ENCODE results near the gene OGFOD2. TPM values are rescaled to one million over a fixed set of nuclear protein-coding genes. Genes with fewer than 3 reads are reported as not detected.

Gene OGFOD2
- total and polyA plus RNA-seq, 9 of the 15 experiments (the other 6 are each of a cell fraction or from before 2014, with no cell fraction given) = 1.4 to 111 (median 18.5) TPM

DNA sequence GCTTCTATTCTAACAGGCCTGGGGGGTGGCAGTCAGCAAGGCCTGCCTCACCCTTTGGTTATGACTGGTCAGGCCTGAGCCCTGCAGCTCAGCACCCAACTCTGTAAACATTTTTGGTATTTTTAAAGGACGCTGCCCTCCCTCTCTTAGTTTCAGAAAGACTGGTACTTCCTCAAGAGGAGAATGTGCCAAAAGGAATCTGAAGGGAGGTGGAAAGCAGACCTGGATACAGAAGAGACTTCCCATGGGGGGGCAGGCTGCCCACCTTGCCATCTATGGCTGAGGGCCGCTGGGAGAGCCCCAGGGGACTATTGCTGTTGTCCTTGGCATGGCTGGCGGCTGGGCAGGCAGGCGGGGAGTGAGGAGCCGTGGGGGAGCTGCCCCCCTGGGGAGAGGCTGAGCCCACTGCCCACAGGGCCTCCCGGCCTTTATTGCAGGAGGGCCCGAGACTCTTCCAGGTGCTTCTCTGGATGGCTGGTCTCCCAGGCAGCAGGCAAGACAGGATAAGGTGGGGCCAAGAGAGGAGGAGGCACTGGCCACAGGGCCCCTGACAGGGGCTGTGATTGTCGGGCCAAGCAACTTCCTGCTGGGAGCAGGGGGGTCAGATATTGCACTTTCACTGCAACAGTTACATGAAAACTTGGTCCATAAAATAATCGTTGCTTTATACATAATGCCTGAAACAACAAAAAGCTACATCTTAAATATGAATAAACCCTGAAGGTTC lies 8.9 kb downstream of the OGFOD2 start (continued):
- TF ChIP-seq SMAD4 (CRISPR knock-in tag; conservative IDR thresholded peaks at IDR 0.05) = 0 out of 2 replicates have a peak, but pooled peaks have one; percentile 12
- no peak for TF ChIP-seq PCBP1 (IDR thresholded peaks at IDR 0.05; ENCODE audit: low read depth, low read length, poor library complexity, severe bottlenecking)
- TF ChIP-seq, protein P1, sequence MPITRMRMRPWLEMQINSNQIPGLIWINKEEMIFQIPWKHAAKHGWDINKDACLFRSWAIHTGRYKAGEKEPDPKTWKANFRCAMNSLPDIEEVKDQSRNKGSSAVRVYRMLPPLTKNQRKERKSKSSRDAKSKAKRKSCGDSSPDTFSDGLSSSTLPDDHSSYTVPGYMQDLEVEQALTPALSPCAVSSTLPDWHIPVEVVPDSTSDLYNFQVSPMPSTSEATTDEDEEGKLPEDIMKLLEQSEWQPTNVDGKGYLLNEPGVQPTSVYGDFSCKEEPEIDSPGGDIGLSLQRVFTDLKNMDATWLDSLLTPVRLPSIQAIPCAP (CRISPR knock-in tag; IDR thresholded peaks at IDR 0.05; ENCODE audit: borderline replicate concordance) = no peak
- TF ChIP-seq ZKSCAN3 (CRISPR knock-in tag; IDR thresholded peaks at IDR 0.05) = no peak

DNA sequence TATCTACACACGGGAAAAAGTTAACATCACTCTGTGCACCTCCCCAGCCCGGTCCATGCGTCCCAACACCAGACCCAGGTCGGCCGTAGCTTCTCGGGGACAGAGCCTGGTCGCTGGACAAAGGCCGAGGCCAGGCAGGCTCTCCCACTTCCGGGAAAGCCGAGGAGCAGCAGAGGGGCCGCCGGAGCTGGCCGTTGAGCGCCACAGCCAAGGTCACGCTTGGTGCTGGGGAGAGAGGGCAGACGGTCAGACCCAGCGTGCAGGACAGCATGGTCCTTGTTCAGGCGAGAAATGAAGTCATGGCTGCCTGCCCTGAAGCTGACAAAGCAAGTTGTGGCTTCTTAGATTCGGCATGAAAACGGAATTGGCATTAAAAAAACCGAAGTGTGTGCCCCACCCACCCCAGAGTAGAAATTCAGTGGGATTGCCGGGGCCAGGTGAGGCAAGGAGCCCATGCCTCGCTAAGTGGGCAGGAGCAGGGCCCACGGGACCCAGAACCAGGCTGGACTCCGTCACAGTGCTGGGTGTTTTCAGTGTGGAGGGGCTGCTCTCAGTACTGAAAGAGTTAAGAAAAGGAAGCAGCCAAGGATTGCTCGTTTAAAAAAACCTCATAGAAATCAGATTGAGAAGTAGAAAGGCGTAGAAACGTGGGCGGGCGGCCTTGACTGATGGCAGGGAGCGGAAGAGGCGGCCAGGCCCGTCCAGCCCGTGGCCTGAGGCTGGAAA lies 9.7 kb downstream of the OGFOD2 start:
- peak overlapping the region; percentile 58 for H2AFZ ChIP-seq (ENCODE audit: low read depth, low read length)
- no peaks in the 10 kb centered on the region for H3K9me3 ChIP-seq (replicated peaks; ENCODE audit: control insufficient read depth, insufficient read depth, low read depth, low read length)
- in situ Hi-C loops (cut with MboI) = no loop called here
- peak overlapping the region; percentile 24; the same call in 1 of the 2 replicates for H3K4me2 ChIP-seq (ENCODE audit: insufficient read depth, low read length)
- H3K79me2 ChIP-seq (ENCODE audit: control insufficient read depth, insufficient read depth, low read length) = peaks cover 28% of the 10 kb centered on the region
- H3K27me3 ChIP-seq (ENCODE audit: control insufficient read depth in 2 of 2, insufficient read depth in 2 of 2, low read length in 2 of 2) = no peaks in the 10 kb centered on the region
- H3K36me3 ChIP-seq (ENCODE audit: control insufficient read depth, insufficient read depth, low read length) = peaks cover 29% of the 10 kb centered on the region
- 42% methylated on average over 23 of the region's 34 CpGs for WGBS (ENCODE audit: insufficient coverage, low coverage, missing lambda C conversion rate)
- POLR2A ChIA-PET = interaction anchor here (0.7 to 4.0 kb wide), 4 partner anchors 9 to 247 kb away, joined by 3 to 22 read pairs (median 6); partner anchors contain the start of genes MPHOSPH9 and OGFOD2
- intact Hi-C loops (cut with micrococcal nuclease) = loop anchor here (5.0 to 10.0 kb wide), 2 partner anchors 48 to 160 kb away; no protein-coding TSS in a partner anchor
- H4K20me1 ChIP-seq (replicated peaks; ENCODE audit: control insufficient read depth, insufficient read depth, low read length) = peaks cover 5% of the 10 kb centered on the region; the same call in 1 of the 2 replicates
- ATAC-seq = peak; percentile 1; the same call in 2 of the 3 replicates
- peaks cover 28 to 93% of the 10 kb centered on the region in 2 experiments for H3K4me1 ChIP-seq (replicated peaks in 1 of 2; ENCODE audit: control insufficient read depth in 2 of 2, insufficient read depth in 2 of 2, low read length in 2 of 2)
- H3K9ac ChIP-seq (ENCODE audit: insufficient read depth in 1 of 2, low read depth in 2 of 2, low read length in 2 of 2) = peak overlapping the region; percentile 15 to 85; a peak in 3 of 4 replicates
- no peaks in the 10 kb centered on the region for H3K9me1 ChIP-seq (ENCODE audit: control insufficient read depth, insufficient read depth, low read length)
- no peak overlapping the region for H3K4me3 ChIP-seq
- BruUV-seq (replicated peaks) = no TSS peak
- FAIRE-seq = peak; percentile 62
- CTCF ChIA-PET (ENCODE audit: low intra/inter-chr PET ratio) = no interaction called here
- H3K27ac ChIP-seq (ENCODE audit: extremely low read depth, low read depth, low read length) = peak overlapping the region; percentile 67
- peak in 1 of 4 experiments; percentile 44 for DNase-seq (ENCODE audit: extremely low read depth in 1 of 4, low spot score in 3 of 4)
- TF ChIP-seq RFX7 (CRISPR knock-in tag; IDR thresholded peaks at IDR 0.05) = no peak
- TF ChIP-seq RBM34 (IDR thresholded peaks at IDR 0.05; ENCODE audit: borderline replicate concordance, insufficient read depth, low read length) = no peak
- no peak for TF ChIP-seq GTF2E2 (tag; IDR thresholded peaks at IDR 0.05)
- TF ChIP-seq TSC22D4 (tag; IDR thresholded peaks at IDR 0.05) = no peak
- 0 out of 2 replicates have a peak, but pooled peaks have one; percentile 44 for TF ChIP-seq FOXK1 (CRISPR knock-in tag; IDR thresholded peaks at IDR 0.05; ENCODE audit: borderline replicate concordance)
- no peak for TF ChIP-seq RBM39 (optimal IDR thresholded peaks at IDR 0.05; ENCODE audit: low read depth, low read length)
- TF ChIP-seq ARID2 (IDR thresholded peaks at IDR 0.05) = no peak
- no peak for TF ChIP-seq TBL1XR1 (IDR thresholded peaks at IDR 0.05; ENCODE audit: low read length in 2 of 2)
- peak; percentile 36; the same call in 1 of the 2 replicates for TF ChIP-seq POLR2A (conservative IDR thresholded peaks at IDR 0.05)
- TF ChIP-seq, protein P2, sequence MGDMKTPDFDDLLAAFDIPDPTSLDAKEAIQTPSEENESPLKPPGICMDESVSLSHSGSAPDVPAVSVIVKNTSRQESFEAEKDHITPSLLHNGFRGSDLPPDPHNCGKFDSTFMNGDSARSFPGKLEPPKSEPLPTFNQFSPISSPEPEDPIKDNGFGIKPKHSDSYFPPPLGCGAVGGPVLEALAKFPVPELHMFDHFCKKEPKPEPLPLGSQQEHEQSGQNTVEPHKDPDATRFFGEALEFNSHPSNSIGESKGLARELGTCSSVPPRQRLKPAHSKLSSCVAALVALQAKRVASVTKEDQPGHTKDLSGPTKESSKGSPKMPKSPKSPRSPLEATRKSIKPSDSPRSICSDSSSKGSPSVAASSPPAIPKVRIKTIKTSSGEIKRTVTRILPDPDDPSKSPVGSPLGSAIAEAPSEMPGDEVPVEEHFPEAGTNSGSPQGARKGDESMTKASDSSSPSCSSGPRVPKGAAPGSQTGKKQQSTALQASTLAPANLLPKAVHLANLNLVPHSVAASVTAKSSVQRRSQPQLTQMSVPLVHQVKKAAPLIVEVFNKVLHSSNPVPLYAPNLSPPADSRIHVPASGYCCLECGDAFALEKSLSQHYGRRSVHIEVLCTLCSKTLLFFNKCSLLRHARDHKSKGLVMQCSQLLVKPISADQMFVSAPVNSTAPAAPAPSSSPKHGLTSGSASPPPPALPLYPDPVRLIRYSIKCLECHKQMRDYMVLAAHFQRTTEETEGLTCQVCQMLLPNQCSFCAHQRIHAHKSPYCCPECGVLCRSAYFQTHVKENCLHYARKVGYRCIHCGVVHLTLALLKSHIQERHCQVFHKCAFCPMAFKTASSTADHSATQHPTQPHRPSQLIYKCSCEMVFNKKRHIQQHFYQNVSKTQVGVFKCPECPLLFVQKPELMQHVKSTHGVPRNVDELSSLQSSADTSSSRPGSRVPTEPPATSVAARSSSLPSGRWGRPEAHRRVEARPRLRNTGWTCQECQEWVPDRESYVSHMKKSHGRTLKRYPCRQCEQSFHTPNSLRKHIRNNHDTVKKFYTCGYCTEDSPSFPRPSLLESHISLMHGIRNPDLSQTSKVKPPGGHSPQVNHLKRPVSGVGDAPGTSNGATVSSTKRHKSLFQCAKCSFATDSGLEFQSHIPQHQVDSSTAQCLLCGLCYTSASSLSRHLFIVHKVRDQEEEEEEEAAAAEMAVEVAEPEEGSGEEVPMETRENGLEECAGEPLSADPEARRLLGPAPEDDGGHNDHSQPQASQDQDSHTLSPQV (IDR thresholded peaks at IDR 0.05) = no peak

All from K562 (cell line).